Measurements from ENCODE around the gene SCN5A.

The SCN5A gene

GRCh38 chr3:38545550-38545949 is 103.9 kb downstream of the SCN5A start:
- no peak for TF ChIP-seq CTCF (IDR thresholded peaks at IDR 0.05; ENCODE audit: borderline replicate concordance, insufficient read depth, low read depth, low read length)
- H3K4me3 ChIP-seq (ENCODE audit: low read depth, low read length), result no peak overlapping the region

- no peak overlapping the region for H3K4me3 ChIP-seq (ENCODE audit: low read depth, low read length)
- TF ChIP-seq CTCF (IDR thresholded peaks at IDR 0.05; ENCODE audit: borderline replicate concordance, insufficient read depth, low read depth, low read length), result no peak
Observed at GRCh38 chr3:38544926-38545325, 104.6 kb downstream of the SCN5A start.

- TF ChIP-seq CTCF (IDR thresholded peaks at IDR 0.05; ENCODE audit: borderline replicate concordance, insufficient read depth, low read depth, low read length), result no peak
- no peak overlapping the region for H3K4me3 ChIP-seq (ENCODE audit: low read depth, low read length)
Observed at GRCh38 chr3:38543586-38543985, 105.9 kb downstream of the SCN5A start.

GRCh38 chr3:38542401-38543298 is 106.8 kb downstream of the SCN5A start:
- TF ChIP-seq CTCF (IDR thresholded peaks at IDR 0.05; ENCODE audit: borderline replicate concordance, insufficient read depth, low read depth, low read length), result no peak
- no peak overlapping the region for H3K4me3 ChIP-seq (ENCODE audit: low read depth, low read length)

- no peak for TF ChIP-seq CTCF (IDR thresholded peaks at IDR 0.05; ENCODE audit: borderline replicate concordance, insufficient read depth, low read depth, low read length)
- no peak overlapping the region for H3K4me3 ChIP-seq (ENCODE audit: low read depth, low read length)
Observed at GRCh38 chr3:38541806-38542205, 107.7 kb downstream of the SCN5A start.

- no peak overlapping the region for H3K4me3 ChIP-seq (ENCODE audit: low read depth, low read length)
- no peak for TF ChIP-seq CTCF (IDR thresholded peaks at IDR 0.05; ENCODE audit: borderline replicate concordance, insufficient read depth, low read depth, low read length)
Observed at GRCh38 chr3:38538773-38539353, 110.6 kb downstream of the SCN5A start.

GRCh38 chr3:38536671-38537070 is 112.8 kb downstream of the SCN5A start:
- TF ChIP-seq CTCF (IDR thresholded peaks at IDR 0.05; ENCODE audit: borderline replicate concordance, insufficient read depth, low read depth, low read length), result no peak
- no peak overlapping the region for H3K4me3 ChIP-seq (ENCODE audit: low read depth, low read length)

Data from GM12875 (cell line).